Measurements from ENCODE around the gene DIABLO.
"Not testable (repeated sequence)": the region's sequence is repeated elsewhere in the genome, so short reads cannot be mapped to it uniquely, and the experiment has no call there.

- not testable (repeated sequence) for TF ChIP-seq CTCF (IDR thresholded peaks at IDR 0.05; ENCODE audit: low read depth, low read length, poor library complexity, severe bottlenecking); EZH2phosphoT487 (IDR thresholded peaks at IDR 0.05; ENCODE audit: borderline replicate concordance, low read length)
Observed at GRCh38 chr12:122202811-122203210, 23.0 kb downstream of the DIABLO start.

All from DOHH2 (cell line).